Measurements from ENCODE around the gene SMIM12.

SMIM12 gene

DNA sequence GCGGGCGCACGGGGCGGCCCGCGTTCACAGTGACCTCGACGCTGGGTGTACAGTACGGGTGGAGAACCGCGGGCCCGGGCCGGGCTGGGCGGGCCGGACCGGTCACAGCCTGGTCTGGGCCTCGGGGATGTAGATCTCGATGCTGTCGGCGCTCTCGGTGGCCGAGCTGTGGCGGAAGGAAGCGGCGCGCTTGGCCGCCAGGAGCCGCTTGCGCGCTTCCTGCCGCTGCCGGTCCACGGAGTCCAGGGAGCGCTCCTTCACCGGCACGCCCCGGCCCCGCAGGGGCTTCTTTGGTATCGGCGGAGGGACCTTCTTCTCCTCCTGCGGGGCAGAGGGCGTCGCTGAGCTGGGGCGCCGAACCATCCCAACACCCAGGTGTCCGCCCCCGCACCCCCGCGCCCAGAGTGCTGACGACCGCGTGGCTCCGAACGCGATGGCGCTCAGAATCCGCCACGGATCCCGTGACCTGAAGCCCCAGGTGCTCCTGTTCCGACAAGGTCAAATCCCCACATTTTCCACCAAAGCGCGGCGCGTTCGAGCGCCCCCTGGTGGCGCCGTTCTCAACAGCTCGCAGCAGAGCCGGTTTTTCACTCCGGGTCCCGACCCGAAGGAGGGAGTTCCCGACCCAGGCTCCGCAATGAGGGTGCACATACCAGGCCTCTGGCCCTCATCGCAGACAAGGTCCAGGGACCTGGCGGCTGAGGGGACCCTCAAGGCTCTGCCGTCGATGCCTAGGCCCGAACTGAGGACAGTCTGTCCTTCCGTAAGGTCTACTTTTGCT, 6.6 kb upstream of the SMIM12 start:
- H3F3A ChIP-seq (ENCODE audit: insufficient read depth): no peaks in the 10 kb centered on the region
- no peaks in the 10 kb centered on the region for H3K36me3 ChIP-seq (ENCODE audit: low read length)
- H3K79me2 ChIP-seq (ENCODE audit: insufficient read depth, low read length): no peaks in the 10 kb centered on the region
- peak overlapping the region; percentile 68 for H3K9ac ChIP-seq (ENCODE audit: low read length)
- peak overlapping the region; percentile 67 for H3K4me3 ChIP-seq (ENCODE audit: insufficient read depth, low read length, poor library complexity, severe bottlenecking)
- TF ChIP-seq, protein P1, sequence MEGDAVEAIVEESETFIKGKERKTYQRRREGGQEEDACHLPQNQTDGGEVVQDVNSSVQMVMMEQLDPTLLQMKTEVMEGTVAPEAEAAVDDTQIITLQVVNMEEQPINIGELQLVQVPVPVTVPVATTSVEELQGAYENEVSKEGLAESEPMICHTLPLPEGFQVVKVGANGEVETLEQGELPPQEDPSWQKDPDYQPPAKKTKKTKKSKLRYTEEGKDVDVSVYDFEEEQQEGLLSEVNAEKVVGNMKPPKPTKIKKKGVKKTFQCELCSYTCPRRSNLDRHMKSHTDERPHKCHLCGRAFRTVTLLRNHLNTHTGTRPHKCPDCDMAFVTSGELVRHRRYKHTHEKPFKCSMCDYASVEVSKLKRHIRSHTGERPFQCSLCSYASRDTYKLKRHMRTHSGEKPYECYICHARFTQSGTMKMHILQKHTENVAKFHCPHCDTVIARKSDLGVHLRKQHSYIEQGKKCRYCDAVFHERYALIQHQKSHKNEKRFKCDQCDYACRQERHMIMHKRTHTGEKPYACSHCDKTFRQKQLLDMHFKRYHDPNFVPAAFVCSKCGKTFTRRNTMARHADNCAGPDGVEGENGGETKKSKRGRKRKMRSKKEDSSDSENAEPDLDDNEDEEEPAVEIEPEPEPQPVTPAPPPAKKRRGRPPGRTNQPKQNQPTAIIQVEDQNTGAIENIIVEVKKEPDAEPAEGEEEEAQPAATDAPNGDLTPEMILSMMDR (IDR thresholded peaks at IDR 0.05; ENCODE audit: insufficient read depth, low read length, poor library complexity, severe bottlenecking): peak; percentile 91
- TF ChIP-seq EZH2phosphoT487 (conservative IDR thresholded peaks at IDR 0.05; ENCODE audit: low read length): no peak
- H3K27me3 ChIP-seq (ENCODE audit: low read length): no peaks in the 10 kb centered on the region
- peak overlapping the region; percentile 95 for H2AFZ ChIP-seq (ENCODE audit: low read depth, low read length, severe bottlenecking)
- peak overlapping the region; percentile 68 for H3K4me2 ChIP-seq (ENCODE audit: low read depth, low read length, poor library complexity, severe bottlenecking)
- H3K9me3 ChIP-seq (ENCODE audit: insufficient read depth, low read length): no peaks in the 10 kb centered on the region
- H3K27ac ChIP-seq (ENCODE audit: low read depth, low read length): no peak overlapping the region
- no peaks in the 10 kb centered on the region for H3K9me2 ChIP-seq (replicated peaks; ENCODE audit: insufficient read depth, low read length)
- H4K20me1 ChIP-seq (ENCODE audit: low read depth, low read length): no peaks in the 10 kb centered on the region

DNA sequence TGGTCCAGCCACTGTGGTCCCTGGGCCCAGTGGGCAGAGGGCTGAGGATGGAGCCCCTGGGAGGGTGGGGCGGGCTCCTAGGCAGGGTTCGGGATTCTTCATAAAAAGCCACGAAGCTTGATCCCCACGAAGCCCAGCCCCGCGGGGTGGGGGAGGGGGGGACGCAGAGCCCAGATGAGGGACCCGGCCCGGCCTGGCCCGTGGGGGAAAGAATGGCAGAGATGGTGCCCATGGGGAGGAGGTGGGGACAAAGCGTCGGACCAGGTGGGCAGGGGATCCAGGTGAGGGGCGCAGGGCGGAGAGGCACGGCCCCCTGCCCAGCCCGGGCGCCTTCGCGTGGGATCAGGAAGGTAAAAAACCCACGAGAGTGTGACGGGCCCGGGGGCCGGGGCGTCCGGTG, 6.0 kb upstream of the SMIM12 start:
- Histone ChIP-seq H4K20me1 (ENCODE audit: low read depth, low read length) (no peaks in the 10 kb centered on the region), H3K27me3 (ENCODE audit: low read length) (no peaks in the 10 kb centered on the region), H3F3A (ENCODE audit: insufficient read depth) (no peaks in the 10 kb centered on the region), H3K4me2 (ENCODE audit: low read depth, low read length, poor library complexity, severe bottlenecking) (peak overlapping the region; percentile 68), H2AFZ (ENCODE audit: low read depth, low read length, severe bottlenecking) (peak overlapping the region; percentile 95), H3K36me3 (ENCODE audit: low read length) (no peaks in the 10 kb centered on the region), H3K27ac (ENCODE audit: low read depth, low read length) (no peak overlapping the region), H3K9me2 (replicated peaks; ENCODE audit: insufficient read depth, low read length) (no peaks in the 10 kb centered on the region), H3K79me2 (ENCODE audit: insufficient read depth, low read length) (no peaks in the 10 kb centered on the region), H3K4me3 (ENCODE audit: insufficient read depth, low read length, poor library complexity, severe bottlenecking) (peak overlapping the region; percentile 67), H3K9me3 (ENCODE audit: insufficient read depth, low read length) (no peaks in the 10 kb centered on the region), H3K9ac (ENCODE audit: low read length) (peak overlapping the region; percentile 68)
- no peak for TF ChIP-seq EZH2phosphoT487 (conservative IDR thresholded peaks at IDR 0.05; ENCODE audit: low read length)
- TF ChIP-seq, protein P1 (IDR thresholded peaks at IDR 0.05; ENCODE audit: insufficient read depth, low read length, poor library complexity, severe bottlenecking): no peak

DNA sequence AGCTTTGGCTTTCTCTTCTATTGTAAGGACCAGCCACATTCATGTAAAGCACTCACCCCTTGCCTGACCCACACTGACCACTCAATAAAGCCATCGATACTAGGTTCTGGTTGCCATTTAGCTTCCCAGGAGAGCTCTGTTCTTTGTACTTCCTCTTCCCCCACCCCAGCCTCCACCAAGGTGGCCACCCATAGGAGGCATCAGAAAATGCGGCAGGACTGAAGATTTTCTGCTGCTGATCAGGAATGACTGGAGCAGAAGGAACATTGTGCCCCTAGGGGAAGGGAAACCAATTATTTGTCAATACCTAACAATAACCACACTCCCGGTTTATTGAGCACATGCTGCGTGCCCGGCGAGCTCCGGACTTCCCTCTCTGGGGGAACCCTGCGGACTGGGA, 5.2 kb upstream of the SMIM12 start:
- Histone ChIP-seq H2AFZ (ENCODE audit: low read depth, low read length, severe bottlenecking) (no peak overlapping the region), H3K9ac (ENCODE audit: low read length) (no peak overlapping the region), H3K4me2 (ENCODE audit: low read depth, low read length, poor library complexity, severe bottlenecking) (no peak overlapping the region), H3K27me3 (ENCODE audit: low read length) (no peaks in the 10 kb centered on the region), H3K27ac (ENCODE audit: low read depth, low read length) (no peak overlapping the region), H3F3A (ENCODE audit: insufficient read depth) (no peaks in the 10 kb centered on the region), H3K9me2 (replicated peaks; ENCODE audit: insufficient read depth, low read length) (no peaks in the 10 kb centered on the region), H4K20me1 (ENCODE audit: low read depth, low read length) (no peaks in the 10 kb centered on the region), H3K4me3 (ENCODE audit: insufficient read depth, low read length, poor library complexity, severe bottlenecking) (no peak overlapping the region), H3K36me3 (ENCODE audit: low read length) (no peaks in the 10 kb centered on the region), H3K9me3 (ENCODE audit: insufficient read depth, low read length) (no peaks in the 10 kb centered on the region), H3K79me2 (ENCODE audit: insufficient read depth, low read length) (no peaks in the 10 kb centered on the region; the same call in 1 of the 2 replicates)
- TF ChIP-seq EZH2phosphoT487 (conservative IDR thresholded peaks at IDR 0.05; ENCODE audit: low read length): no peak
- TF ChIP-seq, protein P1 (IDR thresholded peaks at IDR 0.05; ENCODE audit: insufficient read depth, low read length, poor library complexity, severe bottlenecking): no peak
